Femur (tissue), 1 donor: Measurements from ENCODE around the gene NIN.
"Not testable (repeated sequence)": the region's sequence is repeated elsewhere in the genome, so short reads cannot be mapped to it uniquely, and the experiment has no call there.

ENCODE experiments used
- DNase-seq: peaks from one replicate; pipeline ENCODE4 v3.0.0-alpha.2; 2017

Gene NIN

DNA sequence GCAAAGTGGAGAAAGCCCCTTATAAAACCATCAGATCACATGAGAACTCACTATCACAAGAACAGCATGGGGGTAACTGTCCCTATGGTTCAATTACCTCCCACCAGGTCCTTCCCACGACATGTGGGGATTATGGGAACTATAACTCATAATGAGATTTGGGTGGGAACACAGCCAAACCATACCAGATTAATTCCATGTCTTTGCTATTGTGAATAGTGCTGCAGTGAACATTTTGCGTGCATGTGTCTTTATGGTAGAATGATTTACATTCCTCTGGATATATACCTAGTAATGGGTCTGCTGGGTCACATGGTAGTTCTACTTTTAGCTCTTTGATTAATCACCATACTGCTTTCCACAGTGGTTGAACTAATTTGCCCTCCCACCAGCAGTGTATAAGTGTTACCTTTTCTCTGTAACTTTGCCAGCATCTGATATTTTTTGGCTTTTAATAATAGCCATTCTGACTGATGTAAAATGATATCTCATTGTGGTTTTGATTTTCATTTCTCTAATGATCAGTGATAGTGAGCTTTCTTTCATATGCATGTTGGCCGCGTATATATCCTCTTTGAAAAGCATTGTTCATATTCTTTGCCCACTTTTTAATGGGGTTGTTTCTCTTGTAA, 133.2 kb downstream of the NIN start:
- DNase-seq: no peak

DNA sequence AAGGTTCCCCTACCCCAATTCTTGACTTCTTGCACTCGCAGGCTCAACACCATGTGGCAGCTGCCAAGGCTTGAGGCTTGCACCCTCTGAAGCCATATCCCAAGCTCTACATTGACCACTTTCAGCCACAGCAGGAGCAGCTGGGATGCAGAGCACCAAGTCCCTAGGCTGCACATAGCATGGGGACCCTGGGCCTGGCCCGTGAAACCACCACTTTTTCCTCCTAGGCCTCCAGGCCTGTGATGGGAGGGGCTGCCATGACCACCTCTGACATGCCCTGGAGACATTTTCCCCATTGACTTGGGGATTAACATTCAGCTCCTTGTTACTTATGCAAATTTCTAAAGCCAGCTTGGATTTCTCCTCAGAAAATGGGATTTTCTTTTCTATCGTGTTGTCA, 136.7 kb downstream of the NIN start:
- not testable (repeated sequence) for DNase-seq

DNA sequence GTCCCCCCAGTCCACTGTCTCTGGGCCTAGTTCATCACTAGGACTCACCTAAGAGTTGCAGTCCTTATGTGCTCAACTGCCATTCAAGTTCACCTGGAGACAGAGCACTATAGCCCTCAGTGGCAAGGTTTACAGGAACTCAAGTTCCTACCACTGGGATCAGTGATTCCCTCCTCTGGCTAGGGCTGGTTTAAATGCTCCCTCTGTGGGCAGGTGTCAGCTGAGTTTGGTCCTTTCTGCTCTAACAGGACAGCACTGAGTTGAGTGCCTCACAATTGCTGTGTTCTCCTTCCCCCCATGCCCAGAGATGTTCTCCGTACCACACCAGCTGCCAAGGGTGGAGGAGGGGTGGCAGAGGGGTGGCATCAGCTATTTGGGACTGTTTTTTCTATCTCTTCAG, 142.1 kb downstream of the NIN start:
- DNase-seq: no peak

GRCh38 chr14:50679674-50680073, 151.3 kb downstream of the NIN start:
- DNase-seq: no peak

- no peak for DNase-seq
Observed at GRCh38 chr14:50678163-50678562, 152.8 kb downstream of the NIN start.

- no peak for DNase-seq
Observed at GRCh38 chr14:50677527-50678063, 153.4 kb downstream of the NIN start.

DNA sequence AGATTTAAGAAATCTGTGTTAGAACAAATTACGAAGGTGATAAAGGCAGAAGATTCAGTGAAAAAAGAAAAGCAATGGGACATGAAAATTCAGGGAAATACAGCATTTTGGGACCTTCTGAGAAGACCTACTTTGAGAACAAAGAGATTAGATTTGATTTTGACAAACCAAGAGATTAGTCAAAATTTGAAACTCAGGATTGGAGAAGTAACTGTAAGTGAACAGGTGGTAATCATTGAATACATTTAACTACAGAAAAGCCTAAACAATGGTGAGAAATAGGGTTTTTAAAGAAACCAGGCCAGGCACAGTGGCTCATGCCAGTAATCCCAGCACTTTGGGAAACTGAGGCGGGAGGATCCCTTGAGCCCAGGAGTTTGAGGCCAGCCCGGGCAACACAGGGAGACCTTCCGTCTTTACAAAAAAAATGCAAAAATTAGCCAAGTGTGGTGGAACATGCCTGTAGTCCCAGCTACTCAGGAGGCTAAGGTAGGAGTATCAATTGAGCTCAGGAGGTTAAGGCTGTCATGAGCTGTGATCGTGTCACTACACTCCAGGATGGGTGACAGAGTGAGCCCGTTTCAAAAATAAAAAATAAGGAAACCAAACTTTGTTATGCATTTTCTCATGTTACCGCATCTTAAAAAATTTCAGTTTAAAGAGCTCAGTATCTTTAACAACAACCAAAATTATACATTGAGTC, 154.0 kb downstream of the NIN start:
- DNase-seq: no peak

DNA sequence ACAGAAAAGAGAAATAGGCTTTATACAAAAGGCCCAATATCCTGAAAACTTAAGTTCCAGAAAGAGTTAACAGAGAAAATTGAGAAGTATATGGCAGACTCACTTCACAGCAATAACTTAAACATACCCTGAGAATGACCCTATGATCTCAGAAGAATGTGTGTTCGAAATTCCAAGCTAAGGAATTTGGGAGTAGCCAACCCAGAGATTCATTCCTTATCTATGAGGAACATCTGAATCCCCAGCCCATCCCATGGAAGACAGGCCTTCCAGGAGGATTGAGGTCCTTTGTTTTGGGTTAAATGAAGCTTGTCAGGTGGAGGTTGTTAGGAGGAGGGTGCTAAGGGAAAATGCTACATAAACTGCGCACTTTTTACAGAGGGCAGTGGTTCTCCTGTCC, 155.4 kb downstream of the NIN start:
- no peak for DNase-seq

DNA sequence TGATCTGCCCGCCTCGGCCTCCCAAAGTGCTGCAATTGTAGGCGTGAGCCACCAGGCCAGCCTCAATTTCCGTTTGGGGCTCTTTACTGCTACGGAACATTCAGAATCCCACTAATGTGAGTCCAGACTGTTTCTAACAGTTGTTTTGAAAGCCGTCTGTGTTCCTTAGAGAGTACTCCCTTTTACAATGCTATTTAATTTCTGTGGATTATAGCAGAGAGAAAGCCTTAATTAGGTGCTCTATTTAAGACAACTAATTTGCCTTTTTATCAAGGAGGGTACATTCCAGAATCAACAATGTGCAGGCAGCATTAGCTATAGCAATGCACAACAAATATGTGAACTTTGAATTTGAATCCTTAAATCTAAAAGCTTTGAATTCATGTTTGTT, 160.1 kb downstream of the NIN start:
- no peak for DNase-seq

- no peak for DNase-seq
Observed at GRCh38 chr14:50670196-50670865, 160.6 kb downstream of the NIN start.
